ENCODE data around the gene SNX15.
A peak's percentile ranks its signal among the peaks of the same experiment; 100 is the strongest.

SNX15 gene

DNA sequence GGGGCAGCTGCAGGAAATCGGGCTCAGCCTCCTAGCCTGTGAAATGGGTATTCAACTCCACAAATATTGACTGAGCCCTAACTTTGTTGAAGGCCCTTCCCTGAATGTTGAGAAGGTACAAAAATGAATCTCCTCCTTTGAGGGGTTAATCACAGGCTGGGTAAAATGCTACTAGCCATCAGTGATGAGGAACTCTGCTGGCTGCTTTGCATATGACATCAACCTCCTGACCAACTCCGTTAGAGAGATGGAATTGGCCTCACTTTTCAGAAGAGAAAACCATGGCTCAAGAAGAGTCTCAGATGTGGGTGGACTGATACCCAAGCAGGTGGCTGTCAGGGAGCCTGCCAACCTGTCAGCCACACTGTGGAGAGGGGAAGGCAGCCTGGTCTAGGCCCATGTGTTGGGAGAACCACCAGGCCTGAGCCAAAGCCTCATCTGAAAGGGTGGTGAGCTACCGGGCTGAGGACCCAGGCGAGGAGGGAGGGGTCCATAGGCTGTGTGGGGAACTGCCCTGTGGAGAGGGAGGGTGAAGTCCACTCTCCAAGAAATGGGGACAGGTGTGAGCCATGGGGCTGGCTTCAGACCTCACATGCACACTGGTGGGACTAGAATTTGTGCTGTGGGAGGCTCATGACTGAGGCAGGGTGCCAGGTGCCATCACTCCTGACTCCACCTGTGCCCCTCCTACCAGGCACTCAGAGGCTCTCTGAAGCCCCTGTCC is 44.8 kb downstream of the SNX15 start:
- no peaks in the 10 kb centered on the region for H3K27me3 ChIP-seq (replicated peaks; ENCODE audit: control insufficient read depth, insufficient read depth, low read length)
- no peak overlapping the region for H3K4me3 ChIP-seq (replicated peaks; ENCODE audit: low read depth, low read length)
- no peak for DNase-seq (ENCODE audit: extremely low read depth, insufficient read length)
- TF ChIP-seq, protein P1, sequence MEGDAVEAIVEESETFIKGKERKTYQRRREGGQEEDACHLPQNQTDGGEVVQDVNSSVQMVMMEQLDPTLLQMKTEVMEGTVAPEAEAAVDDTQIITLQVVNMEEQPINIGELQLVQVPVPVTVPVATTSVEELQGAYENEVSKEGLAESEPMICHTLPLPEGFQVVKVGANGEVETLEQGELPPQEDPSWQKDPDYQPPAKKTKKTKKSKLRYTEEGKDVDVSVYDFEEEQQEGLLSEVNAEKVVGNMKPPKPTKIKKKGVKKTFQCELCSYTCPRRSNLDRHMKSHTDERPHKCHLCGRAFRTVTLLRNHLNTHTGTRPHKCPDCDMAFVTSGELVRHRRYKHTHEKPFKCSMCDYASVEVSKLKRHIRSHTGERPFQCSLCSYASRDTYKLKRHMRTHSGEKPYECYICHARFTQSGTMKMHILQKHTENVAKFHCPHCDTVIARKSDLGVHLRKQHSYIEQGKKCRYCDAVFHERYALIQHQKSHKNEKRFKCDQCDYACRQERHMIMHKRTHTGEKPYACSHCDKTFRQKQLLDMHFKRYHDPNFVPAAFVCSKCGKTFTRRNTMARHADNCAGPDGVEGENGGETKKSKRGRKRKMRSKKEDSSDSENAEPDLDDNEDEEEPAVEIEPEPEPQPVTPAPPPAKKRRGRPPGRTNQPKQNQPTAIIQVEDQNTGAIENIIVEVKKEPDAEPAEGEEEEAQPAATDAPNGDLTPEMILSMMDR (IDR thresholded peaks at IDR 0.05; ENCODE audit: insufficient read depth, low read length, poor library complexity, severe bottlenecking), result no peak
- H3K36me3 ChIP-seq (ENCODE audit: control insufficient read depth, insufficient read depth, low read length), result peaks cover 3% of the 10 kb centered on the region

DNA sequence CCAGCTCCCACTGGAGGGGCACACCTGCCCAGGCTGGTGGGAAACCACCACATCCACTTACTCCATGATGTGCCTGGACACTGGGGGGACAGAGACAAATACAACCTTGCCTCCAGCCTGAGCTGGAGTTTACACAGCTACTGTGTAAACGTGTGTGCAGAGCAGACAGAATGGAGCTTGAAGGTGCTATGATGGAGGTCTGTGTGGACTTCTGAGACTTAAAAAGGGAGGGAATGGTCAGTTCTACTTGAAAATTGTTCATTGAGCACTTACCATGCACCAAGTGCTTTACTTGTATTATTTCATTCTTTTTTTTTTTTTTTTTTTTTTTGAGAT is 45.4 kb downstream of the SNX15 start:
- no peak for DNase-seq (ENCODE audit: extremely low read depth, insufficient read length)
- Histone ChIP-seq H3K4me3 (replicated peaks; ENCODE audit: low read depth, low read length) (no peak overlapping the region), H3K27me3 (replicated peaks; ENCODE audit: control insufficient read depth, insufficient read depth, low read length) (no peaks in the 10 kb centered on the region), H3K36me3 (ENCODE audit: control insufficient read depth, insufficient read depth, low read length) (peaks cover 7% of the 10 kb centered on the region)
- TF ChIP-seq, protein P1 (IDR thresholded peaks at IDR 0.05; ENCODE audit: insufficient read depth, low read length, poor library complexity, severe bottlenecking), result no peak

DNA sequence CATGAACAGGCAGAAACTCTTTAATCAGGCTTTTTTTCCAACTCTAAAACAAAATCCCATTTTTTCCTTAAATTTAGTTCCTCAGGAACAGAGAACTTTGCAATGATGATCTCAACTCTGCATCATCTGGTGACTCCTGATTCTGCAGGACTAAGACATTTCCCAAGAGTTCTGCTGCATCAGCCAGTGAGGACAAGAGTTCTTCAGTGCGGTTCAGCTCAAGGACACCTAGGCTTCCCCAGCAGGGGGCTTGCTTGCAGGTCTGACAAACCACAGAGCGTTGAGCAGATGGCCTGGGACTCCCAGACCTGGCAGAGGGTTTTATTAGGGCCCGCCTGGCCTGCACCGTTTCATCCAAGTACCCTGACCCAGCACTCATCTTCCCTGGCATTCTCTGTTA is 50.2 kb downstream of the SNX15 start:
- H3K27me3 ChIP-seq (replicated peaks; ENCODE audit: control insufficient read depth, insufficient read depth, low read length), result no peaks in the 10 kb centered on the region
- no peak for DNase-seq (ENCODE audit: extremely low read depth, insufficient read length)
- H3K4me3 ChIP-seq (replicated peaks; ENCODE audit: low read depth, low read length), result no peak overlapping the region
- TF ChIP-seq, protein P1 (IDR thresholded peaks at IDR 0.05; ENCODE audit: insufficient read depth, low read length, poor library complexity, severe bottlenecking), result no peak
- H3K36me3 ChIP-seq (ENCODE audit: control insufficient read depth, insufficient read depth, low read length), result peaks cover 17% of the 10 kb centered on the region

DNA sequence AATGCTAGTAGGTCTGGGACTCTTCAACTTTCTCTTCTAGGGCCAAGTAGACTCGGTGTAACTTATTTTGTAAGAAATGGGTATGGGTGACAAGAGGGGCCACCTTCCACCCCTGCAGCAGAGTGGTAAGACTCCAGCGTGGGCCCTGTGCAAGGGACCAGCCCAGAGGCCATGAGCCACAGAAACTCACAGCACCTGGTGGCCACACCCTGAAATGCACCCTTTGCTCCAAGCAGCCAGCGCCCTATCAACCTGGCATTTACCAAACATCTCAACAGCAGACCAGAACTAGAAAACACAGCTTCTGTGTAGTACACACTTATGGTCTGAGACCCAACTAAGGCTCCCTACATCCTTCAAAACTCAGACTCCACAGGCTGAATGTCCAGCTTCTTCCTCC is 50.9 kb downstream of the SNX15 start:
- DNase-seq (ENCODE audit: extremely low read depth, insufficient read length), result no peak
- Histone ChIP-seq H3K27me3 (replicated peaks; ENCODE audit: control insufficient read depth, insufficient read depth, low read length) (no peaks in the 10 kb centered on the region), H3K4me3 (replicated peaks; ENCODE audit: low read depth, low read length) (peak overlapping the region; percentile 12), H3K36me3 (ENCODE audit: control insufficient read depth, insufficient read depth, low read length) (peaks cover 17% of the 10 kb centered on the region)
- TF ChIP-seq, protein P1 (IDR thresholded peaks at IDR 0.05; ENCODE audit: insufficient read depth, low read length, poor library complexity, severe bottlenecking), result peak; percentile 88

DNA sequence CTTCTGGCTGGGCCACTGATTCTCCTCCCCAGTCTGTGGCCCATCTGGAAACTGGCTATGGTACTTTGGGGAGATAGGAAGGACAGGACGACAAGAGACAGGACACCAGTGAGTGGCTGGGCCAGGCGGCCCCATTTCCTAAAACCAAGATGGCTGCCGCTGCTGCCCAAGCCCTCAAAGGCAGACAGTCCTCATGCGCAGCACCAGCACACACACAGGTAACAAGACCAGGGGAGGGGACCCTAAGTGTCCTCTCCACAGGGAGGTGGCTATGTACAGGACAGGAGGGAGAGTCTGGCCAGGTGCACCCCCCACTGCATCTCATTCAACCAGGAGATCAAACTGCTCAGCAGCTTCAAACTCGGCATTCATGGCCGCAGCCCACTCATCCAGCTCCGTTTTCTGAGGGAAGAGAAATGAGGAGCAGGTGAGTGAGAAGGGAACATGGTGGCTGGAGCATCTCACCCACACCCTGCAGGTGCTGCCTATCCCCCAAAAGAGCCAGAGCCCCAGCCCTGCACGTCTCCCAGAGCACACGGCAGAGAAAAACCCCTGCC is 51.6 kb downstream of the SNX15 start:
- peak overlapping the region; percentile 20 for H3K4me3 ChIP-seq (replicated peaks; ENCODE audit: low read depth, low read length)
- no peak for DNase-seq (ENCODE audit: extremely low read depth, insufficient read length)
- H3K27me3 ChIP-seq (replicated peaks; ENCODE audit: control insufficient read depth, insufficient read depth, low read length), result no peaks in the 10 kb centered on the region
- TF ChIP-seq, protein P1 (IDR thresholded peaks at IDR 0.05; ENCODE audit: insufficient read depth, low read length, poor library complexity, severe bottlenecking), result no peak
- peaks cover 17% of the 10 kb centered on the region for H3K36me3 ChIP-seq (ENCODE audit: control insufficient read depth, insufficient read depth, low read length)
